A549 (cell line): ENCODE results near the gene TPO. TPM values are rescaled to one million over a fixed set of nuclear protein-coding genes. Genes with fewer than 3 reads are reported as not detected.

Source experiments
- ATAC-seq, 2 experiments: fragments of 200-7000 bp in 1 of 2; fragments of >200 bp in 1 of 2; cut with Nextera tagmentation in 1 of 2; cut with Tn5 transposase in 1 of 2; 3 replicates each; pipeline versions ENCODE4 v1.8.0 to v1.9.1; 2018 to 2020; ENCODE audit warnings: mild to moderate bottlenecking in 1 of 2, moderate library complexity in 1 of 2
- CTCF ChIA-PET: fragments of 300-600 bp; sonication (Branson Sonifier 250); formaldehyde crosslinking; extraction: SDS; loops from one replicate; lab custom pipeline; 2021; ENCODE audit warnings: antibody characterized with exemption, inconsistent platforms; lab: Yijun Ruan, JAX
- POLR2A ChIA-PET: fragments of 350-600 bp; formaldehyde crosslinking; extraction: SDS; loops from one replicate; lab custom pipeline; 2021; ENCODE audit warnings: antibody characterized with exemption, inconsistent platforms; lab: Yijun Ruan, JAX
- DNase-seq, 2 experiments: peaks; one replicate each; pipeline versions ENCODE4 v3.0.0 to v3.0.0-alpha.2; 2011 to 2016; ENCODE audit warnings: low read depth in 1 of 2, low spot score in 1 of 2
- FAIRE-seq: peaks from 2 replicates; lab custom pipeline; 2011; peaks lifted over from hg19 to GRCh38; lab: Jason Lieb, UNC
- H3K27ac ChIP-seq, 2 experiments: fragments of >200 bp; sonication (Bioruptor Twin); formaldehyde crosslinking; 3 replicates each; pipeline ENCODE4 v1.5.1; 2016 to 2017
- H3K4me1 ChIP-seq: fragments of >200 bp; sonication (Bioruptor Twin); formaldehyde crosslinking; 3 replicates; pipeline ENCODE4 v1.6.1; 2016
- H3K4me2 ChIP-seq: fragments of >200 bp; sonication (Bioruptor Twin); formaldehyde crosslinking; 3 replicates; pipeline ENCODE4 v1.6.1; 2016
- H3K4me3 ChIP-seq: fragments of >200 bp; sonication (Bioruptor Twin); formaldehyde crosslinking; 3 replicates; pipeline ENCODE4 v1.5.1; 2016
- H3K9me3 ChIP-seq: fragments of >200 bp; sonication (Bioruptor Twin); formaldehyde crosslinking; 3 replicates; pipeline ENCODE4 v1.6.1; 2016
- CBX8 ChIP-seq: fragments of 200-600 bp; sonication (generic); IDR thresholded peaks from 2 replicates; pipeline ENCODE4 v1.6.1; 2016
- EHF ChIP-seq: fragments of 250-450 bp; sonication (Bioruptor Pico); IDR thresholded peaks from 2 replicates; pipeline ENCODE4 v1.5.0; 2020; ENCODE audit warnings: mild to moderate bottlenecking
- EHMT2 ChIP-seq: fragments of 200-600 bp; sonication (generic); IDR thresholded peaks from 2 replicates; pipeline ENCODE4 v1.6.1; 2016; ENCODE audit warnings: antibody characterized with exemption, low read depth, mild to moderate bottlenecking, moderate library complexity
- FOSB ChIP-seq: fragments of 250-450 bp; sonication (Bioruptor Pico); IDR thresholded peaks from 2 replicates; pipeline ENCODE4 v1.5.0; 2020; ENCODE audit warnings: mild to moderate bottlenecking, moderate library complexity
- FOSL2 ChIP-seq, 2 experiments: fragments of 450-650 bp in 1 of 2; fragments of >200 bp in 1 of 2; sonication (Bioruptor Twin) in 1 of 2; formaldehyde crosslinking; IDR thresholded peaks; 2 replicates each; pipeline versions ENCODE4 v1.5.0 to v1.6.1; 2016 to 2020; ENCODE audit warnings: mild to moderate bottlenecking in 1 of 2, moderate library complexity in 1 of 2
- GATA3 ChIP-seq: IDR thresholded peaks from 2 replicates; pipeline ENCODE4 v1.6.1; 2012; ENCODE audit warnings: borderline replicate concordance
- HDAC2 ChIP-seq: fragments of 200-600 bp; sonication (generic); IDR thresholded peaks from 2 replicates; pipeline ENCODE4 v1.6.1; 2016
- HEYL ChIP-seq: fragments of 250-450 bp; sonication (Bioruptor Pico); IDR thresholded peaks from 2 replicates; pipeline ENCODE4 v1.8.0; 2021; ENCODE audit warnings: mild to moderate bottlenecking, moderate library complexity
- HOXB13 ChIP-seq: fragments of 250-450 bp; sonication (Bioruptor Pico); IDR thresholded peaks from 2 replicates; pipeline ENCODE4 v1.5.0; 2020; ENCODE audit warnings: low read depth, mild to moderate bottlenecking, moderate library complexity
- JUN ChIP-seq, 2 experiments: fragments of >200 bp; sonication (Bioruptor Twin); formaldehyde crosslinking; IDR thresholded peaks; 2 replicates in 1 of 2; 3 replicates in 1 of 2; pipeline ENCODE4 v1.6.1; 2016 to 2017
- KDM1A ChIP-seq: fragments of 200-600 bp; sonication (generic); IDR thresholded peaks from 2 replicates; pipeline ENCODE4 v1.6.1; 2016; ENCODE audit warnings: low read depth, mild to moderate bottlenecking
- NFE2L2 ChIP-seq: fragments of 150-350 bp; conservative IDR thresholded peaks from 2 replicates; pipeline ENCODE4 v1.6.1; 2014; ENCODE audit warnings: low read length
- POLR2A ChIP-seq: IDR thresholded peaks from 2 replicates; pipeline ENCODE4 v1.6.1; 2012; ENCODE audit warnings: mild to moderate bottlenecking, low read length
- RARB ChIP-seq: fragments of 250-450 bp; sonication (Bioruptor Pico); IDR thresholded peaks from 2 replicates; pipeline ENCODE4 v1.8.0; 2021; ENCODE audit warnings: mild to moderate bottlenecking, moderate library complexity
- RCOR1 ChIP-seq: fragments of 150-350 bp; IDR thresholded peaks from 2 replicates; pipeline ENCODE4 v1.6.1; 2014; ENCODE audit warnings: antibody characterized with exemption, low read length, low read depth
- RNF2 ChIP-seq: fragments of 200-600 bp; sonication (generic); IDR thresholded peaks from 2 replicates; pipeline ENCODE4 v1.6.1; 2016; ENCODE audit warnings: low read depth, mild to moderate bottlenecking, antibody characterized with exemption, moderate library complexity, borderline replicate concordance
- SMC3 ChIP-seq: fragments of >200 bp; sonication (Bioruptor Twin); formaldehyde crosslinking; IDR thresholded peaks from 3 replicates; pipeline ENCODE4 v1.6.1; 2018; ENCODE audit warnings: inconsistent platforms
- TFCP2L1 ChIP-seq: fragments of 250-450 bp; sonication (Bioruptor Pico); IDR thresholded peaks from 2 replicates; pipeline ENCODE4 v1.5.0; 2021; ENCODE audit warnings: mild to moderate bottlenecking
- ZC3H11A ChIP-seq: fragments of 450-650 bp; IDR thresholded peaks from 2 replicates; pipeline ENCODE4 v1.6.1; 2014; ENCODE audit warnings: antibody characterized with exemption, mild to moderate bottlenecking
- ZNF302 ChIP-seq: fragments of 250-450 bp; sonication (Bioruptor Pico); IDR thresholded peaks from 2 replicates; pipeline ENCODE4 v1.9.0; 2021; ENCODE audit warnings: inconsistent platforms, mild to moderate bottlenecking, moderate library complexity
- ZSCAN20 ChIP-seq: fragments of 250-450 bp; sonication (Bioruptor Pico); IDR thresholded peaks from 2 replicates; pipeline ENCODE4 v1.8.0; 2022; ENCODE audit warnings: mild to moderate bottlenecking, moderate library complexity
- WGBS: methylation state at CpG from one replicate; pipeline ENCODE4 v1.1.6; 2017; ENCODE audit errors: missing lambda C conversion rate; 5-methylcytosine and 5-hydroxymethylcytosine counted together
- polyA minus RNA-seq: library from RNA; depleted of rRNA, polyadenylated mRNA; stranded (reverse); fragments of >200 nt; gene quantifications from 2 replicates; pipeline ENCODE4 v1.2.3, GENCODE V29; 2011; rRNA and poly(A)+ RNA removed
- polyA plus RNA-seq, 4 experiments: library from polyadenylated mRNA; depleted of rRNA in 3 of 4; stranded (reverse); fragments of >200 nt; fragmentation: RNase III in 1 of 4; extraction: RNeasy Plus Mini Kit Qiagen cat#74134 plus additional on column Dnase treatment in 1 of 4; gene quantifications; 2 replicates in 3 of 4; 3 replicates in 1 of 4; pipeline ENCODE4 v1.2.3, GENCODE V29; 2011 to 2017
- TF ChIP-seq, protein P1 (sequence below): fragments of 250-450 bp; sonication (Bioruptor Pico); IDR thresholded peaks from 2 replicates; pipeline ENCODE4 v1.5.0; 2020; ENCODE audit warnings: low read depth, mild to moderate bottlenecking, moderate library complexity

The TPO gene
- polyA plus RNA-seq (2011; rRNA removed) = 0.03 and 0.05 TPM in 2 replicates
- polyA plus RNA-seq (2012; cell fraction: cytosol; rRNA removed) = 0.01 and 0.04 TPM in 2 replicates
- 0.06 TPM in 1 of 2 replicates, not detected in the other for polyA plus RNA-seq (2012; cell fraction: nucleus; rRNA removed)
- polyA plus RNA-seq (2017; fragmentation: RNase III; extraction: RNeasy Plus Mini Kit Qiagen cat#74134 plus additional on column Dnase treatment) = not detected in 3 replicates
- not detected in 2 replicates for polyA minus RNA-seq

GRCh38 chr2:1413156-1413710 lies at the start of gene TPO:
Gene TPO (plus strand): TSS chr2:1413463. CDS start chr2:1414409, 946 bp downstream.
- DNase-seq = no peak
- ATAC-seq = no peak
- no peak within 1 kb of the TSS for H3K4me2 ChIP-seq
- peaks cover 9% of the 10 kb centered on the region; the same call in 2 of the 3 replicates for H3K9me3 ChIP-seq
- H3K4me1 ChIP-seq = no peaks in the 10 kb centered on the region
- no peak for FAIRE-seq
- H3K27ac ChIP-seq = no peak within 1 kb of the TSS
- TF ChIP-seq RARB (CRISPR knock-in tag) (no peak), RNF2 (no peak), JUN (IDR thresholded peaks at IDR 0.05) (no peak)
- TF ChIP-seq, protein P1, sequence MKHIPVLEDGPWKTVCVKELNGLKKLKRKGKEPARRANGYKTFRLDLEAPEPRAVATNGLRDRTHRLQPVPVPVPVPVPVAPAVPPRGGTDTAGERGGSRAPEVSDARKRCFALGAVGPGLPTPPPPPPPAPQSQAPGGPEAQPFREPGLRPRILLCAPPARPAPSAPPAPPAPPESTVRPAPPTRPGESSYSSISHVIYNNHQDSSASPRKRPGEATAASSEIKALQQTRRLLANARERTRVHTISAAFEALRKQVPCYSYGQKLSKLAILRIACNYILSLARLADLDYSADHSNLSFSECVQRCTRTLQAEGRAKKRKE (CRISPR knock-in tag) = no peak
- WGBS = 30% methylated on average over 15 of the region's 15 CpGs
- H3K4me3 ChIP-seq = no peak within 1 kb of the TSS
- ChIA-PET CTCF (no interaction called here), POLR2A (no interaction called here)

GRCh38 chr2:1366546-1367134 lies 46.6 kb upstream of the TPO start:
- POLR2A ChIA-PET = no interaction called here
- H3K4me1 ChIP-seq = no peaks in the 10 kb centered on the region
- H3K4me3 ChIP-seq = no peak overlapping the region
- no peak overlapping the region for H3K27ac ChIP-seq
- FAIRE-seq (no peak), ATAC-seq (no peak)
- H3K9me3 ChIP-seq = no peaks in the 10 kb centered on the region
- CTCF ChIA-PET = no interaction called here
- TF ChIP-seq HEYL (CRISPR knock-in tag) (no peak), RCOR1 (no peak), POLR2A (no peak), TFCP2L1 (CRISPR knock-in tag) (no peak), NFE2L2 (no peak), ZNF302 (CRISPR knock-in tag) (no peak), HDAC2 (no peak), KDM1A (no peak), ZC3H11A (no peak), ZSCAN20 (CRISPR knock-in tag) (no peak), GATA3 (no peak), HOXB13 (CRISPR knock-in tag) (no peak)
- TF ChIP-seq, all 56 proteins: peak for 0
- 45% methylated on average over 20 of the region's 20 CpGs for WGBS
- no peak for DNase-seq
- no peak overlapping the region for H3K4me2 ChIP-seq

DNA sequence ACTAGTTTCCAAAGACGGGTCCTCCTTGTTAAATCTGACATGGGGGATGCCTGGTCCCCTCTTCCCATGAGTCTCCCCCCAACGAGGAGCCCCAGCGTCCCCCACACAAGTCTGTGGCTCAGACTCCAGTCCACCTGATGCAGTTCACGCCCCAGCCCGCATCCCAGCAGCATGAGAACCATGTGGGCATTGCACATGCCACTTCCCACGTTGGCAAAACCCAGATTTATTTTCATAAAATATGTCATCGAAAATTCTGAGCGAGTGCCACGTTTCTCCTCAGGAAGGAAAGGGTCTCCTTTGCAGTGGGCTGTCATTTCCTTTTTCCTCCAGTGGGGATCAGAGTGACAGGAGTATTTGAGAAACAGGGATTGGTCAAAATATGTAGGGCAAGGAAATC lies 45.7 kb upstream of the TPO start:
- under 1% methylated on average over 7 of the region's 9 CpGs for WGBS
- FAIRE-seq = no peak

DNA sequence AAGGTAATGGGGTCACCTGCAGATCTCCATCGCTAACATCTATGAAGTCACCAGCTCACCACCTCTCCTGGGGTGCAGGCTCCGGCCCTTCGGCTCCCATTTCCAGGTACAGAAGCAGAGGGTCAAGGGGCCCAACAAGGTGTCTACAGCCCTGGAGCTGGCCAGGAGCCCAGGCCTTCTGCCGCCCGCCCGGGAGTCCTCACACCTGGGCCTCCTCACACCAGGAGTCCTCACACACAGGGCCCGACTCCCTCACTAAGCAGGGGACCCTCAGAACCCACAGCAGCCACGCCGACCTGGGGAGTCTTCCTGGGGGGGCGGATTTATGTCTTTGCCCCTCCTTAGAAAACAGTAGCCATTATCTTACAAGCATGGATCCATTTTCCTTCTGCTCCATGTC lies 43.4 kb upstream of the TPO start:
- POLR2A ChIA-PET = no interaction called here
- Histone ChIP-seq H3K9me3 (no peaks in the 10 kb centered on the region), H3K4me1 (no peaks in the 10 kb centered on the region), H3K27ac (no peak overlapping the region), H3K4me3 (no peak overlapping the region), H3K4me2 (no peak overlapping the region)
- no peak for TF ChIP-seq SMC3
- TF ChIP-seq, protein P1 (CRISPR knock-in tag) = no peak
- TF ChIP-seq EHMT2 = no peak
- no peak for TF ChIP-seq EHF (CRISPR knock-in tag)
- no peak for TF ChIP-seq RNF2
- FAIRE-seq (no peak), ATAC-seq (no peak), DNase-seq (no peak)
- CTCF ChIA-PET = no interaction called here
- 39% methylated on average over 10 of the region's 10 CpGs for WGBS

More for the DNA sequence above, 45.7 kb upstream of the TPO start:
- Histone ChIP-seq H3K27ac (no peak overlapping the region), H3K4me2 (no peak overlapping the region), H3K9me3 (no peaks in the 10 kb centered on the region), H3K4me1 (no peaks in the 10 kb centered on the region), H3K4me3 (no peak overlapping the region)
- no peak for DNase-seq
- TF ChIP-seq SMC3 = no peak
- no peak for TF ChIP-seq FOSL2 (IDR thresholded peaks at IDR 0.05)
- no peak for TF ChIP-seq FOSL2 (CRISPR knock-in tag; IDR thresholded peaks at IDR 0.05)
- no peak for TF ChIP-seq HEYL (CRISPR knock-in tag)
- no peak for TF ChIP-seq CBX8
- no peak for TF ChIP-seq FOSB (CRISPR knock-in tag)
- ChIA-PET POLR2A (no interaction called here), CTCF (no interaction called here)
- ATAC-seq = no peak
